Endothelial cell of umbilical vein (primary cell): ENCODE results near the gene CHN1. TPM values are rescaled to one million over a fixed set of nuclear protein-coding genes. Genes with fewer than 3 reads are reported as not detected.

ENCODE experiments used
- BruUV-seq: library from RNA; stranded (reverse); fragments of 400-500 nt; replicated peaks from 2 replicates; lab custom pipeline; 2021; lab: Mats Ljungman, UMichigan
- CTCF ChIA-PET: fragments of 300-600, 350-600 bp; sonication (Branson Sonifier 250); formaldehyde crosslinking; loops from one replicate; lab custom pipeline; 2021; ENCODE audit warnings: antibody characterized with exemption, inconsistent platforms; lab: Charles Lee
- POLR2A ChIA-PET: fragments of 300-600, 350-600 bp; sonication (Branson Sonifier 250); formaldehyde crosslinking; loops from one replicate; lab custom pipeline; 2021; ENCODE audit warnings: antibody characterized with exemption, inconsistent platforms; lab: Charles Lee
- DNase-seq: peaks from one replicate; pipeline ENCODE4 v3.0.0-alpha.2; 2011; ENCODE audit warnings: low read depth, low spot score
- FAIRE-seq: peaks from 2 replicates; lab custom pipeline; 2011; peaks lifted over from hg19 to GRCh38; lab: Jason Lieb, UNC
- H2AFZ ChIP-seq: 2 replicates; pipeline ENCODE4 v1.6.0; 2012; ENCODE audit warnings: low read depth, low read length, control low read depth, inconsistent platforms
- H3K27ac ChIP-seq: 2 replicates; pipeline ENCODE4 v1.5.1; 2011; ENCODE audit warnings: low read depth, mild to moderate bottlenecking, control low read depth, low read length, moderate library complexity; ENCODE audit not compliant: insufficient read depth
- H3K27me3 ChIP-seq, 2 experiments: 2 replicates each; pipeline versions ENCODE4 v1.6.0 to v1.6.1; 2011; ENCODE audit warnings: low read length in 2 of 2, mixed read lengths in 1 of 2; ENCODE audit not compliant: control insufficient read depth in 2 of 2, insufficient read depth in 2 of 2
- H3K36me3 ChIP-seq, 2 experiments: 2 replicates in 1 of 2; 3 replicates in 1 of 2; pipeline ENCODE4 v1.5.1; 2011; ENCODE audit warnings: low read length in 2 of 2, mild to moderate bottlenecking in 1 of 2, moderate library complexity in 1 of 2; ENCODE audit not compliant: control insufficient read depth in 2 of 2, insufficient read depth in 2 of 2; ENCODE audit errors: extremely low read depth in 1 of 2
- H3K4me1 ChIP-seq: 3 replicates; pipeline ENCODE4 v1.5.1; 2011; ENCODE audit warnings: mild to moderate bottlenecking, low read length; ENCODE audit not compliant: control insufficient read depth, insufficient read depth; ENCODE audit errors: extremely low read depth
- H3K4me2 ChIP-seq: 2 replicates; pipeline ENCODE4 v1.6.1; 2011; ENCODE audit warnings: low read length, control low read depth, mixed read lengths; ENCODE audit not compliant: insufficient read depth
- H3K4me3 ChIP-seq, 3 experiments: fragments of 200-600 bp in 1 of 3; sonication (generic), shearing (Covaris generic) in 1 of 3; replicated peaks in 1 of 3; 2 replicates each; pipeline ENCODE4 v1.5.1; 2011 to 2016; ENCODE audit warnings: control low read depth in 3 of 3, low read length in 3 of 3, mild to moderate bottlenecking in 2 of 3, inconsistent platforms in 1 of 3, low read depth in 1 of 3, moderate library complexity in 1 of 3; ENCODE audit not compliant: insufficient read depth in 1 of 3
- H3K79me2 ChIP-seq: 2 replicates; pipeline ENCODE4 v1.6.0; 2012; ENCODE audit warnings: low read length, inconsistent platforms; ENCODE audit not compliant: control insufficient read depth, insufficient read depth
- H3K9ac ChIP-seq: replicated peaks from 2 replicates; pipeline ENCODE3; 2011; ENCODE audit warnings: low read length, control low read depth; ENCODE audit not compliant: insufficient read depth; ENCODE audit errors: extremely low read depth
- H3K9me1 ChIP-seq: replicated peaks from 3 replicates; pipeline ENCODE4 v1.6.0; 2011; ENCODE audit warnings: mild to moderate bottlenecking, low read length; ENCODE audit not compliant: control insufficient read depth, insufficient read depth; ENCODE audit errors: extremely low read depth
- H3K9me3 ChIP-seq: replicated peaks from 2 replicates; pipeline ENCODE4 v1.5.1; 2012; ENCODE audit warnings: low read length, inconsistent platforms; ENCODE audit not compliant: control insufficient read depth, insufficient read depth
- H4K20me1 ChIP-seq: replicated peaks from 2 replicates; pipeline ENCODE3; 2011; ENCODE audit warnings: mild to moderate bottlenecking, low read length; ENCODE audit not compliant: control insufficient read depth, insufficient read depth; ENCODE audit errors: extremely low read depth
- EZH2 ChIP-seq: IDR thresholded peaks from 2 replicates; pipeline ENCODE4 v1.6.1; 2012; ENCODE audit warnings: borderline replicate concordance, low read depth, mild to moderate bottlenecking, moderate library complexity, low read length, inconsistent platforms; ENCODE audit not compliant: severe bottlenecking
- FOS ChIP-seq: IDR thresholded peaks from 2 replicates; pipeline ENCODE4 v1.6.1; 2011; ENCODE audit warnings: mild to moderate bottlenecking, low read length, moderate library complexity, borderline replicate concordance; ENCODE audit not compliant: insufficient read depth
- GATA2 ChIP-seq: IDR thresholded peaks from 2 replicates; pipeline ENCODE4 v1.7.0; 2011; ENCODE audit warnings: low read depth, mild to moderate bottlenecking, moderate library complexity, mixed read lengths, low read length; ENCODE audit not compliant: insufficient read length, insufficient read depth
- JUN ChIP-seq: IDR thresholded peaks from 2 replicates; pipeline ENCODE4 v1.6.1; 2011; ENCODE audit warnings: borderline replicate concordance, low read depth; ENCODE audit not compliant: insufficient read length, insufficient read depth
- MYC ChIP-seq: IDR thresholded peaks from one replicate; pipeline ENCODE4 v1.6.1; 2011; ENCODE audit warnings: mild to moderate bottlenecking, low read depth, low read length
- POLR2A ChIP-seq: IDR thresholded peaks from 2 replicates; pipeline ENCODE4 v1.6.1; 2012; ENCODE audit warnings: low read depth, mild to moderate bottlenecking, control low read depth, low read length
- POLR2AphosphoS5 ChIP-seq: IDR thresholded peaks from 2 replicates; pipeline ENCODE4 v1.6.1; 2012; ENCODE audit warnings: low read depth, mild to moderate bottlenecking, control low read depth, low read length, moderate library complexity; ENCODE audit not compliant: insufficient read depth
- dilution Hi-C: fragments of 300-500 bp; cut with MboI; formaldehyde crosslinking; loops from one replicate; pipeline ENCODE4 v1.15.0; 2019; ENCODE audit warnings: low sequenced_read_pairs; ENCODE audit not compliant: extremely low pct_ligation_motif_present
- intact Hi-C: fragments of 100-400 bp; cut with micrococcal nuclease; formaldehyde crosslinking; loops from one replicate; pipeline ENCODE4 v1.10.0; 2022
- polyA plus RNA-seq, 4 experiments: library from polyadenylated mRNA; depleted of rRNA in 3 of 4; stranded (reverse) in 3 of 4; unstranded in 1 of 4; fragments of >200 nt; gene quantifications; 2 replicates each; pipeline versions ENCODE4 v1.2.1 to v1.2.3, GENCODE V29; 2011 to 2012; ENCODE audit warnings: missing spikeins in 1 of 4
- total RNA-seq: library from RNA; stranded (reverse); gene quantifications from 2 replicates; pipeline ENCODE4 v1.2.3, GENCODE V29; 2021
- TF ChIP-seq, protein P1 (sequence below), 2 donors: IDR thresholded peaks; 1 replicate in 1 of 2; 2 replicates in 1 of 2; pipeline ENCODE4 v1.5.1; 2011; ENCODE audit warnings: low read length in 2 of 2, mild to moderate bottlenecking in 2 of 2, moderate library complexity in 2 of 2, control low read depth in 1 of 2, inconsistent platforms in 1 of 2, low read depth in 1 of 2; ENCODE audit not compliant: insufficient read depth in 1 of 2; ENCODE audit errors: extremely low read depth in 1 of 2
- TF ChIP-seq, protein P2 (sequence below): IDR thresholded peaks from 2 replicates; pipeline ENCODE4 v1.6.1; 2011; ENCODE audit not compliant: insufficient read depth, insufficient read length

The CHN1 gene
- total and polyA plus RNA-seq, 2 donors (not counting 3 experiments of a cell fraction or from before 2014, with no cell fraction given), result 23.3 to 24.9 TPM

DNA sequence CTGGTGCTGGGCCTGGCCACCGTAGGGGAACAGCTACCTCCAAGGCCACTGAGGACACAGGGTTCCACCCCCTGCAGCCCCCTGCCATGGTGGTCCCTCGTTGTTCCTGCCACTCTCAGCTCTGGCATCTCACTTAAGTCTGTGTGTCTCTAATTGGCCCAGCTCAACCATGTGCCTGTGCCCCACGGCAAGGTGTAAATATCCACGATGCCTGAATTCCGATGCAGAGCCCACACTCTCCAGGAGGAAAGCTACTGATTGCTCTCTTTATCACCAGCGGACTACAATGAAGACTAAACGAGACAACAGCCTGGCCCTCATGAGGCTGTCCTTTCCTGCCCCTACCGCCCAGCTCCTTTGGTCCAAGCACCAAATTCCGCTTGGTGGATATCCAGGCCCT is 223.9 kb downstream of the CHN1 start:
- H3K4me1 ChIP-seq, result peaks cover 9% of the 10 kb centered on the region
- no peaks in the 10 kb centered on the region for H3K9me3 ChIP-seq
- no peaks in the 10 kb centered on the region for H3K79me2 ChIP-seq
- intact Hi-C loops (no loop called here), dilution Hi-C loops (no loop called here)
- no peak overlapping the region for H2AFZ ChIP-seq
- no peak overlapping the region for H3K4me3 ChIP-seq
- ChIA-PET POLR2A (no interaction called here), CTCF (interaction anchor here (0.9 to 4.5 kb wide), 3 partner anchors 10 to 203 kb away, joined by 3 to 39 read pairs (median 4); no protein-coding TSS in a partner anchor)
- H3K4me2 ChIP-seq, result no peak overlapping the region
- FAIRE-seq (no peak), DNase-seq (no peak)
- no peak overlapping the region for H3K27ac ChIP-seq
- no TSS peak for BruUV-seq
- no peaks in the 10 kb centered on the region for H3K27me3 ChIP-seq
- H3K9me1 ChIP-seq, result no peaks in the 10 kb centered on the region
- no peaks in the 10 kb centered on the region for H3K36me3 ChIP-seq
- TF ChIP-seq, protein P1, sequence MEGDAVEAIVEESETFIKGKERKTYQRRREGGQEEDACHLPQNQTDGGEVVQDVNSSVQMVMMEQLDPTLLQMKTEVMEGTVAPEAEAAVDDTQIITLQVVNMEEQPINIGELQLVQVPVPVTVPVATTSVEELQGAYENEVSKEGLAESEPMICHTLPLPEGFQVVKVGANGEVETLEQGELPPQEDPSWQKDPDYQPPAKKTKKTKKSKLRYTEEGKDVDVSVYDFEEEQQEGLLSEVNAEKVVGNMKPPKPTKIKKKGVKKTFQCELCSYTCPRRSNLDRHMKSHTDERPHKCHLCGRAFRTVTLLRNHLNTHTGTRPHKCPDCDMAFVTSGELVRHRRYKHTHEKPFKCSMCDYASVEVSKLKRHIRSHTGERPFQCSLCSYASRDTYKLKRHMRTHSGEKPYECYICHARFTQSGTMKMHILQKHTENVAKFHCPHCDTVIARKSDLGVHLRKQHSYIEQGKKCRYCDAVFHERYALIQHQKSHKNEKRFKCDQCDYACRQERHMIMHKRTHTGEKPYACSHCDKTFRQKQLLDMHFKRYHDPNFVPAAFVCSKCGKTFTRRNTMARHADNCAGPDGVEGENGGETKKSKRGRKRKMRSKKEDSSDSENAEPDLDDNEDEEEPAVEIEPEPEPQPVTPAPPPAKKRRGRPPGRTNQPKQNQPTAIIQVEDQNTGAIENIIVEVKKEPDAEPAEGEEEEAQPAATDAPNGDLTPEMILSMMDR (IDR thresholded peaks at IDR 0.05; ENCODE audit: extremely low read depth in 1 of 2, insufficient read depth in 1 of 2, low read depth in 1 of 2, low read length in 2 of 2), result no peak
- TF ChIP-seq, protein P2, sequence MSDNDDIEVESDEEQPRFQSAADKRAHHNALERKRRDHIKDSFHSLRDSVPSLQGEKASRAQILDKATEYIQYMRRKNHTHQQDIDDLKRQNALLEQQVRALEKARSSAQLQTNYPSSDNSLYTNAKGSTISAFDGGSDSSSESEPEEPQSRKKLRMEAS, result no peak
- TF ChIP-seq FOS (no peak), MYC (no peak), EZH2 (no peak), POLR2A (no peak), JUN (no peak), GATA2 (no peak), POLR2AphosphoS5 (no peak)
- no peaks in the 10 kb centered on the region for H4K20me1 ChIP-seq
- H3K9ac ChIP-seq, result no peak overlapping the region
